Kidney capillary endothelial cell (primary cell): Measurements from ENCODE around the gene MOB4.
"Not testable (repeated sequence)": the region's sequence is repeated elsewhere in the genome, so short reads cannot be mapped to it uniquely, and the experiment has no call there.

Experiments used
- DNase-seq: peaks from one replicate; pipeline ENCODE4 v3.0.0-alpha.2; 2018; ENCODE audit warnings: low spot score

Gene MOB4

DNA sequence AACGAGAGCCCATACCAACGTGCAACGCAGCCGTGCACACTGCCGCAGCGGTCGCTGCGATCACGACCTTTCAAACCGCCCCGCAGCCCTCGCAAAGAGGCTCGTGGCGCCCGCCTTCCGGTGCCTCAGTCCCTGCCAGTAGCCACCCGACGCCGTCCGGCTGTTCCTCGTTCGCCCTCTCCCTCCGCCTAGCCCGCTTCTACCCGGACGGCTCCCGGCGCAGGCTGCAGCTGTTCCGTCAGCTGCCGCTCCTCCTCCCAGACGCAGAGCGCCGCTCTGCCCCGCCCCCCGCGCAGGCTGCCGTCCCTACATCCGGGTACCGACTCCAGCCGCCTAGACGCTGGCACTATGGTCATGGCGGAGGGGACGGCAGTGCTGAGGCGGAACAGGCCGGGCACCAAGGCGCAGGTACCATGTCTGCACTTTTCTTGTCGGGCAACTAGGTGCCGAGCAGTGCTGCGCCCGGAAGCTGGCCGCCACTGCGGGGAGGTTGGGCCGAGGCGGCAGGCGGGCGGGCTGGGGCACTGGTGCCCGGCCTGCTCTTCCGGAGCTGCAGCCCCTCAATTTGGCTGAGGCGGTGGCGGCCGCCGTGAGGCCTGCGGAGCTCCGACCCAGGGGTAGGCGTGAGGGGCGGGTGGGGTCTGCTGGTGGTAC is at the start of gene MOB4:
MOB4 (plus strand) TSS at position 328 of the 654 bp plus-strand sequence; CDS start at position 349, 21 bp downstream.
- peak; percentile 97 for DNase-seq

DNA sequence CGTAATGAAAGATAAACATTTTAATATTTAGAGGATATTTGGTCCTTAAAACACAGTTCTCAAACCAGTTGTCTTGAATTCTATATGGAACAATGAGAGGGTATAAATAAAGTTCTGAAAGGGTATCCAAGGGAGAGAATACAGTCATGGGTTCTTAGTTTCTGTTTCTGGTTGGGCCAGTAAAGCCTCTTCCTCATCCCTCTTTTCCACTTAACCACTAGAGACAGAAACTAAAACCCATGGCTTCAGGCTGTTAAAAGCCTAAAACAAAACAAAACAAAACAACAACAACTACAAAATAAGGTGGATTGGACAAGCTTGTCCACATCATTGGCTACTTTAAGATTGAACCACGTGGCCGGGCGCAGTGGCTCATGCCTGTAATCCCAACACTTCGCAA is 43.7 kb upstream of the MOB4 start:
- no peak for DNase-seq

DNA sequence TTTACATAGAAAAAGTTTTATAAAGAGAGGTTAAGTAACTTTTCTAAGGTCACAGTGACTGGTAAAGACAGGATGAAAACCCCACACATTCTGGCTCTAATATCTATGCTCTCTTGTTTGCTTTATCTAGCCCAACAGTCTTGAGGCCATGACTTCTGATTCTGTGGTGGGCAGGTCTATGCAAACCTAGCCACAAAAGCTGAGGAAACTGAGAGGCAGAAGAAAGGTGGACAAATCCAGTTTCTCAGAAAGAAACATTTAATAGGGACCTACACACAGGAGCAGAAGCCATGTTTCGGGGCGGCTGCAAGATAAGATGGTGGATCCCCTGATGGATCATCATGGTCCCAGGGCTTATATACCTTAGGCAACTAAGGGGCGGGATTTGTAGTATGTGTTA is 38.1 kb upstream of the MOB4 start:
- no peak for DNase-seq

DNA sequence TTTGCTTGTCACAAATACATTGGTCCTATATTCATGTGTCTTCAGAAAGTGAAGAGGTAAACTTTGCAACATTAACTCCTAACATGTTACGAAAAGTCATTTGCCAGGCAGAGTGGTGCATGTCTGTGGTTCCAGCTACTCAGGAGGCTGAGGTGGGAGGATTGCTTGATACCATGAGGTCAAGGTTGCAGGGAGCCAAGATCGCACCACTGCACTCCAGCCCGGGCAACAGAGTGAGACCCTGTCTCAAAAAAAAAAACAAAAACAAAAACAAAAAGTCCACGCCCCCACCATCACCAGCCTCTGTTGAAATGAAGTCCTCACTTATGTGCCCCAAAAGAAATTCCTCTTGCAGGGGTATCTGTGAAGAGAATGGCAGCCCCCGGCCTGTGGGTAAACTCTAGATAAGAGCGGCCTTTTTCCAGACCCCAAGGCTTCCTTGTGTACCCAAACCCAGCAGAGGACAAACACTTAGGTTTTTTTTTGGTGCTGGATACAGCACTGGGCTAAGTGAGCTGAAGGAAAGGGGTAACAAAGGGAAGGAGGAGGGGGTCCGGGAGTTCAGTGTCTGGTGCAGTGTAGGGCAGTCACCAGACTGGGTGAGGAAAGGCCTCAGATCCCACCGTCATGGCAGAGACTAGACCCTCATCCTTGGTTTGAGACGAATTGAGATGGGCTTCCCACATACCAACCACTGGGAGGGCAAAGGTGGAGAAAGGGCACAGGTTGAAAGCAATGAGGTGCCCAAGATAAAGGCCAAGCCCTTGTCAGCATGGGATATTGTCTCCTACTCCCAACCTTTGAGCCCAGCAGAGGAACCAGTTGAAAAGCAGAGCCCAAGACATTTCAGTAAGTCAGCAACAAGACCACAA is 35.5 kb upstream of the MOB4 start:
- DNase-seq: no peak

DNA sequence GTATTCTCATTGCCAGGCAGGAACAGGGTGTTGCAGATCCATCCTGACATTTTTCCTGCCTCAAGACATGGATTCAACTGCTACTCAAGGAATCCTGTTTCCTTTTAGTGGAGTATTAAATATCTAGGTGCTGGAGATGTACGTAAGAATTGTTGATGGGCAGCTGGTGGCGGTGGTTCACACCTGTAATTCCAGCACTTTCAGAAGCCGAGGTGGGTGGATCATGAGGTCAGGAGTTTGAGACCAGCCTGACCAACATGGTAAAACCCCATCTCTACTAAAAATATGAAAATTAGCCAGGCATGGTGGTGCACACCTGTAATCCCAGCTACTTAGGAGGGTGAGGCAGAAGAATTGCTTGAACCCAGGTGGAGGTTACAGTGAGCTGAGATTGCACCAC is 31.6 kb upstream of the MOB4 start:
- DNase-seq: not testable (repeated sequence)

DNA sequence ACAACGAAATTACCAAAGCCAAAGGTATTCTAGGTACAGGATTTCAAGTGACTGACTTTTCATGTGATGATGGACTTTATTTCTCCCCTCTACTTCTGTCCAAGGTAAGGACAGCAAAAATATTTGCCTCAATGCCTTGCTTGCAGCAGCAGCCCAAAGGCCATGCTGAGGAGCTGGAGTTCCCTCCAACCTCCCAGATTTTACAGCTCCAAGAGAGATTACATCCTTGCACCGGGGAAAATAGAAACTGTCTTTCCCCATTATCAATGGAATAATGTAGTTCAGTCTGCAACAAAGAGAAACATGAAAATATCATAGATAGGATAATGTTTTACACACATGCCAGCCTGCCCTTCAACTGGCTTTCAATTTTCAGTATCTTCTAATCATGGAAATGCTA is 29.7 kb upstream of the MOB4 start:
- no peak for DNase-seq

DNA sequence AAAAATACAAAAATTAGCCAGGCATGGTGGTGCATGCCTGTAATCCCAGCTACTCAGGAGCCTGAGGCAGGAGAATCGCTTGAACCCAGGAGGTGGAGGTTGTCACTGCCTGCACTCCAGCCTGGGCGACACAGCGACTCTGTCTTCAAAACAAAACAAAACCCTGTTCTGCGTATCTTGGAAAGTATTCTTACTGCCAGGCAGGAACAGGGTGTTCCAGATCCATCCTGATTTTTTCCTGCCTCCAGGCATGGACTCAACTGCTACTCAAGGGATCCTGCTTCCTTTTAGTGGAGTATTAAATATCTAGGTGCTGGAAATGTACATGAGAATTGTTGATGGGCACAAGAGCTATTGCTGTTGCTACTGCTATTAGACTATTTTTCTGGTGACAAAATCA is 28.5 kb upstream of the MOB4 start:
- DNase-seq: no peak

DNA sequence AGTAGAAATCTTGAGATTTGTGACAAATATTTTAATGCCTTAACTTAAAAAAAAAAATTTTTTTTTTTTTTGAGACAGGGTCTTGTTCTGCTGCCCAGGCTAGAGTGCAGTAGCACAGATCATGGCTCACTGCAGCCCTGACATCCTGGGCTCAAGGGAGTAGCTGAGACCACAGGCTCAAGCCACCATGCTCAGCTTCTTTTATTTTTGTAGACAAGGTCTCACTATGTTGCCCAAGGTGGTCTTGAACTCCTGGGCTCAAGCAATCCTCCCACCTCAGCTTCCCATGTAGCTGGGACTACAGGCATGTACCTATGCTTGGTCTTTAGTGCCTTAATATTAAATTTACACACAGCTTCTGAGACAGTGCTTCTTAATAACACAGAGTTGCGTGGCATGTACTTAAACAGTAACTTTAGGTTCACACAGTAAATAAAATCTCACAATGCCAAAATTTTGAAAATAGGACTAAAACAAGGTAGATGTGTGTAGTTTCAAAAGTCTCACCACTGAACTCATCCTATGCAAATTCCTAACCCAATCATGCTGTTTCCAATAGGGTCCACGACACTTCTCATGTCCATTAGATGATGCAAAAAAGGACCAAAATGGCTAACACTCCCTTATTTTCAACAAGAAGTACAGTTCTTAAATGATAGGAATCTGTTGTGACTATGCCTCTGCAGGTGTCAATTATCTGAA is 20.3 kb upstream of the MOB4 start:
- no peak for DNase-seq

DNA sequence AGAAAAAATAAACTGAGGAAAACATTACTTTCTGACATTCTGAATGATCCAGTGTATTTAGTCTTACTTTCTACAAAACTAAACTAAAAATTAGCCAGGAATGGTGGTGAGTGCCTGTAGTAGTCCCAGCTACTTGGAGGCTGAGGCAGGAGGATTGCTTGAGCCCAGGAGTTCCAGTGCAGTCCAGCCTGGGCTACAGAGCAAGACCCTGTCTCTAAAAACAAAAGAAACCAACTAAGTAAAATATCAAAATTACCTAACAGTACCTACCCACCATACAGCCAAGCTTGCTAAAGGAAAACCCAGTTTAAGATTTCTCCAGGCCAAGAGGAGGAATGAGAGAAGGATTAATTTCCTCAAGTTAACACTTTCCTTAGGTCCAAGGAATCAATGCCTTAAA is 19.2 kb upstream of the MOB4 start:
- DNase-seq: no peak

DNA sequence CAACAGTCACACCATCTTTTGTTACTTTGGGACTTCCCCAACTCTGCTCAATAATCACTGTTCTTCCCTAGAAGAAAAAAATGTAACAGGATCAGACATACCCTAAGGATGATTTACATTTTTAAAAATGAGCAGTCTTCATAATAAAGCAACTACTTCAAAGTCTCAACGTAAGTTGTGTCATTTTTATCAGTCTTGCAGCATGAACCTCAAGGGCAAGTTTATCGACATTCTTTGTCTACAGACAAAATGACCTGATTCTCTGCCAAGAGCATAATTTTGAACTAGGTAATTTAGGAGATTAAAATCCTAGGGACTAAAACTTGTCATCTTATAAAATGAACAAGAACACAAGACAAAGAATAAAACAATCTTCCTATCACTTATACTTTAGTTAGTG is 18.5 kb upstream of the MOB4 start:
- DNase-seq: no peak

DNA sequence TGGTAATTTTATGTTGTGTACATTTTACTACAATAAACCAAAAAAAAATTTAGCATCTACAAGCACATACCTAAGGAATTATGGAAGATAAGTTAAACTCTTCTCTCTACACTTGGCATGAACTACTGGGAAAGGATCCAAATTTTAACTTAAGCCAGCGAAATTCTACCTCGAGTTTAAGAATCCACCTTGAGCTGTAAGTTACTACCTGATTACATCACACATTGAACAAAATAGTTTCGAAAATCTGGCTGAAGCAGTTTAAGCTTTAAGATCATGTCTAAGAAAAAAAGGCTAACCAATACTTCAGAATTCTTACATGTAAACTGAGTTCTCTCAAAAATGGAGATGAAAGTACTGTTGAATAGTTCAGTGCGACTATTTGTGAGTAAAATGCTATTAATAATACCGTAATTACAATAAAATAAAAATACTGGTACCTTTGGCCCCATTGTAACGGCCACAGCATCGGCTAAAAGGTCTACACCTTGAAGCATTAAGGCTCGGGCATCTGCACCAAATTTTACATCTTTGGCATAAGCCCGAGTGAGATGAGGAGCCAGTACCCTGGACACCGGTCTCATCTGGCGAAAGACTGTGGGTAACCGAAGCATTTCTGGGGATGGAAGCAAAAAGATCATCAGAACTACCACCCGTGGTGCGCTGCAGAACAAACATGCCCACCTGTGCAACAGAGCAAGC is 17.5 kb upstream of the MOB4 start:
- DNase-seq: no peak

DNA sequence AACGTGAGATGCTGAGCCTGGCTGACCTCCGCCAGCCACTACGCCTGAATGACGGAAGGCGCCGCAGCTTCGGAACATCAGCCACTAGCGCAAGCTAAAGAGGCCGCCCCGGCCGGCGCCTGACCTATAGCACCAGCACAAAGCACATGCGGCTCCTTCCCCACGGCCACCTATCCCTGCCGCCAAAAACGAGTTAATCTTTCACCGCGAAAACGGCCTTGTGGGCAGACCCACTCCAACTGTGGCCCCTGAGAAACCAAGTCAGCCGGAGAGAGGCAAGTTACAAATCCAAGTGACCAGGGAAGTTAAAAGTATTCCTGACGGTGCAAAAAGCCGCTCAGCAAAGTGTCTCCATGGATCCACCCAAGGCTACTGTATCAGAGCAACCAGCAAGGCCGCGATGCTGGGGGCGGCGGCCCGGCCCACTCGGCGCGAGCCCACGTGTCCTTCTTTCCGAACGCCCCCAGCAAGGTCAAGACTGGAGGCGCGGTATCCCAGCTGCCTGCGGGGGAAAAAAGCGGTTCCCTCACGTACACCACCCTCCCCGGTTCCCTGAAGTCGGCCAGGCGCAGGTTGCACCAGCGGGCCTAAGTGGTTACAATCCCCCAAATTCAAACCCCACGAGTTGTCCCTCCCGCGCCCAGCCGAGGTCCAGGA is 16.8 kb upstream of the MOB4 start:
- DNase-seq: peak; percentile 47

DNA sequence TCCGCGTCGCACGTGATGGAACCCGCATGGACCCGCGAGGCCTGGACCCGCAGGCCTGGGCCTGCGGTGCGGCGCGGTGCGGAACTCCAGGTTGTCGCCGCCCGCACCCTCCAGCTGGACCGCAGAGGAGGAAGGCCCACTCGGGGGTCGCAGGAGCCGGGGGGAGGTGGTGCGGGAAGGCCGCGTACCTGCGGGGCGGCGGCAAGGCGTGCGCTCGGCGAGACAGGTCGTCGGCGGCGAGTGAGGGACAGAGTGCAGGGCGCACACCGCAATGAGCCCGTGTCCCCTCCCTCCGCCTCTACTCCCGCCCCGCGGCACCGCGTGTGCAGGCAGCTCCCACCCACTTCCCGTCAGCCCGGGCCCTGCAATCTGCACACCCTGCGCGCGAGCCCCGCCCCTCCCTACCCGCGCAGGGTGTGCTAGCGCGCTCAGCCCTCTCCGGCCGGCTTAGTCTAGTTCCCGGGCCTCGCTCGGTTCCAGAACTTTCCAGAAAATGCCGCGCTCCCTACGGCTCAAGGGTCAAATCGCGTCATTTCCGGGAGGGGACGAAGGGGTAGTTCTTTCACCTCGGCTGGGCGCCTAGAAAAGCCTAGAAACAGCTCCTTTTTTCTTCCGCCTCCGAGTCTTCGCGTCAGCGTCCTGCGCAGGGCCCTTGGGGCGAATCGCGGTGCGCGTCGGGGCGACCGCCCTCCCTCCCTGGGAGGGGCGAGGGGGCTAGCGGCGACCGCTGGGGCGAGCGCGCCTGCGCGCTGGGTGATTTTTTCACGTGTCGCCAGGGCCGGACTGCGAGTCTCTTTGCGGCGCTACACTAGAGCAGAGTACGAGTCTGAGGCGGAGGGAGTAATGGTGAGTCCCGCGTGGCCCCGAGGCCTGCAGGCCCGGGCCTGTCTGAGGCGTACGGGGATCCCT is 16.0 kb upstream of the MOB4 start, which contains the start of the genes HSPD1 and HSPE1:
HSPD1 (minus strand) TSS at position 247 of the 909 bp plus-strand sequence. CDS start 992 bp downstream, outside the sequence.
HSPE1 (plus strand) TSS at position 786 of the 909 bp plus-strand sequence; CDS start at position 844, 58 bp downstream.
- peak; percentile 99 for DNase-seq

DNA sequence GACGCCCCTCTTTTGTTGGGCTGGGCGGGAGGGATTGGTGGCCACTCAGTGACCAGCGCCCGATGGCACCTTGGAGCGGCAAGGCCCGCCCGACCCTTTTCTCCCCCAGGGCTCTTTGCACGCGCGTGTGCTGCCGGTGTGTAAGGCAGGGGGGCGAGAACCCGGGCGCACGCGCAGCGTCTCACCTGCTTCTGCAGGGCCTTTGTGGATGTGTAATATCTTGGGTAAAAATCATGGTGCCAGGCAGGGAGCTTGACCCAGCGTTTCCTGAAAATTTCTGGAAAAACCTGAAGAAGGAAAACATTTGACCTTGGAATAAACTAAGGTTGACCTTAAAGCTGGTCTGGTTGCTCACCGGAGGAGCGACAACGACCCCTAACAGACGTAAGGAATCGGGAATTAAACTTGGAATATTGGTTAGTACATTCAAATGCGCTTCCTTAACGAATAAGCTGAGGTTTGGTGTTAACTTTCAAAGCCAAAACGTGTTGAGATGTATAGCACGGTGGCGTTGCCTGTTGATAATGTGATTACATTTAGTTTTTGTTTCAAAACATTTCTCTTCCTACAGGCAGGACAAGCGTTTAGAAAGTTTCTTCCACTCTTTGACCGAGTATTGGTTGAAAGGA is 15.2 kb upstream of the MOB4 start:
- DNase-seq: peak; percentile 16

DNA sequence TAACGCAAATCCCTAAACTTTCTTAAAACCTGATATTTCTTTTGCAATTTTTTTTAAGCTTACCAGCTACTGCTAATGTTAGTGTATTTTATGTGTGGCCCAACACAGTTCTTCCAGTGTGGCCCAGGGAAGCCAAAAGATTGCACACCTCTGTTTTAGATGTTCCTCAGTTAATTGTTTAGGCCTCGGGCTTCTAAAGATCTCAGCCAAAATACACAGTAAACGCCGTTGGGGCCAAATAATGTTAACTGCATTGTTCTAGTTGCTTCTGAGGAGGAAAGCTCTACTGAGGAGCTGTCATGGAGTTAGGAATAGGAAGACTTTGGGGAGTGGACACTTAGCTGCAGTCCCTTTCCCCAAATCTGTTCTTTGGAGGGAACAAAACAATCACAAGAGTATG is 13.7 kb upstream of the MOB4 start:
- no peak for DNase-seq

DNA sequence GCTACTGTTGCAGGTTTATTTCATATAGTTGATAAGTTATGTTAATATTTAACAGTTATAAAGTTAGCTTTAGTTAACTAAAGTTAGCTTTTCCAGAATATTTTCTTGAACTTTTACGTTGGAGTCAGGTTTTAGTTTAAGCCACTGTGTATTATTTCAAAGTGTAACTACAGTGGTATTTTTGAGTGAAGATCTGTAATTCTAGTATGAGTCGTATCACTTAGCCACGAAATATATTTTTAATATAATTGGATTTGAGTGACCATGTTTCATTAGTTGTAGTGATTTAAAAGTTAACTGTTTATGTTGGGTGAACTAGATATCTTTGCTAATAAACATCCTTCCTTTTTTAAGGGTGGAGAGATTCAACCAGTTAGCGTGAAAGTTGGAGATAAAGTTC is 13.2 kb upstream of the MOB4 start:
- no peak for DNase-seq

DNA sequence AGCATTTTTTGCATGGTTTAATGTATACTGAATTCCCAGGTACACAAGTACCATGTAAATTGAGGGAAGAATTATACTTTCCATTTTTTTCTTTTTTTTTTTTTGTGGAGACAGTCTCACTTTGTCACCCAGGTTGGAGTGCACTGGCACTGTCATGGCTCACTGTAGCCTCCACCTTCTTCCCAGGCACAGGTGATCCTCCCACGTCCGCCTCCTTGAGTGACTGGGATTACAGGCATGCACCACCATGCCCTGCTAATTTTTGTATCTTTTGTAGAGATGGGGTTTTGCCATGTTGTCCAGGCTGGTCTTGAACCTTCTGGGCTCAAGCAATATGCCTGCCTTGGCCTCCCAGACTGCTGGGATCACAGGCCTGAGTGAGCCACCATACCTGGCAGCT is 11.9 kb upstream of the MOB4 start:
- DNase-seq: no peak

DNA sequence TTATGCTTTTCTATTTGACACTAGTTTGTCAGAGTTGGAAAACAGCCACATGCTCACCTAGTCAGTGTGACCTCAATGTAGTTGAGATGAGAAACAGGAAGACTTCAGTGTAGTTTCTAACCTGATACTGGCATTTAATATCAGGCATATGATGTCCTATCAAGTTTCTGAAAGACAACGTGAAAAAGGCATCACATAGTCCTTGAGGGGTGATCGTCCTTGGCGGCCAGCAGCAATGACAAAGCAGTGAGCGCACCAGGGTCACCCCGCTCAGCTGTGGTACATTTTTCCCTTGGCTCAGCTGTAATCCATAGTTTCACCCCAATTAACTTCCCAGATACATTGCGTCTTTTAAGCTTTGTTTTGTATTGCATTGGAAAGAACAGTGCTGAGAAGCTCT is 11.4 kb upstream of the MOB4 start:
- DNase-seq: no peak

DNA sequence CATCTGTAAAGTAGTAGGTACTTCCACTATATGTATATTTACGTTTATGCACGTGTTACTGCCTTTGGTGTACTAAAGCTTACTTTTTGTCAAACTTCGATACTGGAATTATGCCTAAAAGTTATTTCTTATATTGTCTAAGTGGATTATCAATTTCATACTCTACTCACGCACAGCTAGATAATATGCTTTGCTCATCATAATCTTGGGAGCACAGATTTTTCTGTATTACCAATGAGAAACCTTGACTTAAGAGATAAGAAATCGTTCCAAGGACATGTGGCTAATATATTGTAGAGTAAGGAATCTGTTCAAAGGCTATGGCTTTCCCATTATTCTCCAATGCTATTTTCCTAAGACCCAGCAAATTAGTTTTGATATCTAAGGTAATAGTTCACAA is 9.2 kb upstream of the MOB4 start:
- DNase-seq: no peak

DNA sequence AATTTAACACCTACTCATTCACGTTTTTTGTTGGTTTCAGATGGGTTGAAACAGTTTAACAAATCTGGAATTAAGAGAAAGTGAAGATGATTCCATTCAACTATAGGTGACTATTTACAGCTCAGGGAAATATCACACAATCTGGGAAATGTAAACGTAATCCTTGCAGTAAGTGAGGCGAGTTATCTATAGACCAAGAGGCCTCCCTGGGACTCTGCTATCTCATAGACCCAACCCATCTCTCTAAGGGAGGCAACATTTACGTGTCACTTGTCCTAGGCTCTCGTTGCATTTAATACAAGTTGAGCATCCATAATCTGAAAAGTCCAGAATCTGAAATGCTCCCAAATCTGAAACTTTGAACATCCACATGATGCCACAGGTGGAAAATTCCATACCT is 2.0 kb upstream of the MOB4 start:
- DNase-seq: no peak
